H1 (cell line): Measurements from ENCODE around the gene CPPED1.

Experiments used
- EZH2 ChIP-seq: fragments of 200-600 bp; sonication (generic); IDR thresholded peaks from 2 replicates; pipeline ENCODE4 v1.7.1; 2012; ENCODE audit warnings: low read depth, mild to moderate bottlenecking, moderate library complexity, low read length, inconsistent platforms; ENCODE audit not compliant: severe bottlenecking
- FOSL1 ChIP-seq: IDR thresholded peaks from 2 replicates; pipeline ENCODE4 v1.6.1; 2011; ENCODE audit warnings: mild to moderate bottlenecking, low read depth, low read length, moderate library complexity; ENCODE audit not compliant: insufficient read depth
- JUND ChIP-seq: IDR thresholded peaks from 2 replicates; pipeline ENCODE4 v1.6.1; 2011; ENCODE audit warnings: mild to moderate bottlenecking, improper control_type of control experiment, low read length
- POLR2A ChIP-seq, 2 experiments: IDR thresholded peaks; 1 replicate in 1 of 2; 2 replicates in 1 of 2; pipeline ENCODE4 v1.6.1; 2011; ENCODE audit warnings: low read depth in 2 of 2, low read length in 2 of 2, mild to moderate bottlenecking in 2 of 2; ENCODE audit errors: control extremely low read depth in 1 of 2
- POLR2AphosphoS5 ChIP-seq: IDR thresholded peaks from 2 replicates; pipeline ENCODE4 v1.6.1; 2011; ENCODE audit warnings: low read depth, low read length
- SIN3A ChIP-seq, 2 experiments: IDR thresholded peaks in 1 of 2; conservative IDR thresholded peaks in 1 of 2; 2 replicates each; pipeline ENCODE4 v1.6.1; 2011 to 2012; ENCODE audit warnings: low read length in 2 of 2, improper control_type of control experiment in 1 of 2, low read depth in 1 of 2, mild to moderate bottlenecking in 1 of 2
- SUZ12 ChIP-seq: fragments of 200-600 bp; sonication (generic); IDR thresholded peaks from 2 replicates; pipeline ENCODE4 v1.6.1; 2012; ENCODE audit warnings: mild to moderate bottlenecking, inconsistent platforms, low read length, moderate library complexity, mixed read lengths
- TAF1 ChIP-seq: IDR thresholded peaks from 2 replicates; pipeline ENCODE4 v1.6.1; 2011; ENCODE audit warnings: mild to moderate bottlenecking, low read depth, low read length
- TBP ChIP-seq: IDR thresholded peaks from 2 replicates; pipeline ENCODE4 v1.6.1; 2011; ENCODE audit warnings: low read depth, low read length, improper control_type of control experiment
- TF ChIP-seq, protein P1 (sequence below), 3 experiments: IDR thresholded peaks; 1 replicate in 2 of 3; 2 replicates in 1 of 3; pipeline versions ENCODE4 v1.5.1 to v1.6.1; 2011; ENCODE audit warnings: low read length in 3 of 3, mild to moderate bottlenecking in 3 of 3, inconsistent platforms in 2 of 3, low read depth in 1 of 3, moderate library complexity in 1 of 3; ENCODE audit not compliant: insufficient read depth in 1 of 3; ENCODE audit errors: control extremely low read depth in 1 of 3
- TF ChIP-seq, protein P2 (sequence below): IDR thresholded peaks from 2 replicates; pipeline ENCODE4 v1.6.1; 2012; ENCODE audit warnings: low read length, inconsistent platforms
- TF ChIP-seq, protein P3 (sequence below): IDR thresholded peaks from 2 replicates; pipeline ENCODE4 v1.6.1; 2011; ENCODE audit warnings: low read depth, mild to moderate bottlenecking, low read length; ENCODE audit not compliant: insufficient read depth

DNA sequence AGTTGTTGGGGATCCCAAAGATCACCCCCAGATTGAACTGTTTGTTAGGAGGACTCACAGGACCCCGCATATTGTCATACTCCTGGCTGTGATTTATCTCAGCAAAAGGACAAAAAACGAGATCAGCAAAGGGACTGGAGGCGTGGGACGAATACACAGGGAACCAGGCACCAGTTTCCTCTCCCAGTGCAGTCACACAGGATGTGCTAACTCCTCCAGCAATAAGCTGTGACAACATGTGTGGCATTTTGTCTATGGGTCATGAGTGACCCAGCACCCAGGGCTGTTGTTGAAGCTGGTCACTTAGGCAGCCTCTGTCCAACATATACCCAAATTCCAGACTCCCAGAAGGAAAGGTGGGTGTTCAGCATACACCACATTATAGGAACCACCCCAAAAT is 60.9 kb downstream of the CPPED1 start:
- TF ChIP-seq, protein P1, sequence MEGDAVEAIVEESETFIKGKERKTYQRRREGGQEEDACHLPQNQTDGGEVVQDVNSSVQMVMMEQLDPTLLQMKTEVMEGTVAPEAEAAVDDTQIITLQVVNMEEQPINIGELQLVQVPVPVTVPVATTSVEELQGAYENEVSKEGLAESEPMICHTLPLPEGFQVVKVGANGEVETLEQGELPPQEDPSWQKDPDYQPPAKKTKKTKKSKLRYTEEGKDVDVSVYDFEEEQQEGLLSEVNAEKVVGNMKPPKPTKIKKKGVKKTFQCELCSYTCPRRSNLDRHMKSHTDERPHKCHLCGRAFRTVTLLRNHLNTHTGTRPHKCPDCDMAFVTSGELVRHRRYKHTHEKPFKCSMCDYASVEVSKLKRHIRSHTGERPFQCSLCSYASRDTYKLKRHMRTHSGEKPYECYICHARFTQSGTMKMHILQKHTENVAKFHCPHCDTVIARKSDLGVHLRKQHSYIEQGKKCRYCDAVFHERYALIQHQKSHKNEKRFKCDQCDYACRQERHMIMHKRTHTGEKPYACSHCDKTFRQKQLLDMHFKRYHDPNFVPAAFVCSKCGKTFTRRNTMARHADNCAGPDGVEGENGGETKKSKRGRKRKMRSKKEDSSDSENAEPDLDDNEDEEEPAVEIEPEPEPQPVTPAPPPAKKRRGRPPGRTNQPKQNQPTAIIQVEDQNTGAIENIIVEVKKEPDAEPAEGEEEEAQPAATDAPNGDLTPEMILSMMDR (IDR thresholded peaks at IDR 0.05; ENCODE audit: control extremely low read depth in 1 of 3, insufficient read depth in 1 of 3, low read depth in 1 of 3, low read length in 3 of 3), result no peak
- TF ChIP-seq, protein P2, sequence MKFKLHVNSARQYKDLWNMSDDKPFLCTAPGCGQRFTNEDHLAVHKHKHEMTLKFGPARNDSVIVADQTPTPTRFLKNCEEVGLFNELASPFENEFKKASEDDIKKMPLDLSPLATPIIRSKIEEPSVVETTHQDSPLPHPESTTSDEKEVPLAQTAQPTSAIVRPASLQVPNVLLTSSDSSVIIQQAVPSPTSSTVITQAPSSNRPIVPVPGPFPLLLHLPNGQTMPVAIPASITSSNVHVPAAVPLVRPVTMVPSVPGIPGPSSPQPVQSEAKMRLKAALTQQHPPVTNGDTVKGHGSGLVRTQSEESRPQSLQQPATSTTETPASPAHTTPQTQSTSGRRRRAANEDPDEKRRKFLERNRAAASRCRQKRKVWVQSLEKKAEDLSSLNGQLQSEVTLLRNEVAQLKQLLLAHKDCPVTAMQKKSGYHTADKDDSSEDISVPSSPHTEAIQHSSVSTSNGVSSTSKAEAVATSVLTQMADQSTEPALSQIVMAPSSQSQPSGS, result no peak
- TF ChIP-seq SUZ12 (no peak), EZH2 (no peak), TAF1 (no peak), FOSL1 (no peak), POLR2A (IDR thresholded peaks at IDR 0.05; ENCODE audit: control extremely low read depth in 1 of 2, low read depth in 2 of 2, low read length in 2 of 2) (no peak), TBP (no peak), POLR2AphosphoS5 (no peak), SIN3A (conservative IDR thresholded peaks at IDR 0.05 in 1 of 2, IDR thresholded peaks at IDR 0.05 in 1 of 2; ENCODE audit: low read depth in 1 of 2, low read length in 2 of 2) (no peak), JUND (no peak)
- TF ChIP-seq, protein P3, sequence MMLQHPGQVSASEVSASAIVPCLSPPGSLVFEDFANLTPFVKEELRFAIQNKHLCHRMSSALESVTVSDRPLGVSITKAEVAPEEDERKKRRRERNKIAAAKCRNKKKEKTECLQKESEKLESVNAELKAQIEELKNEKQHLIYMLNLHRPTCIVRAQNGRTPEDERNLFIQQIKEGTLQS, result no peak
